Type B pancreatic cell (in vitro differentiated cells): ENCODE data around the gene RADIL. TPM values are rescaled to one million over a fixed set of nuclear protein-coding genes. Genes with fewer than 3 reads are reported as not detected.

Experiments used
- DNase-seq: peaks from one replicate; pipeline ENCODE4 v3.0.0; 2021; ENCODE audit warnings: mixed read lengths; ENCODE audit not compliant: unreplicated experiment; ENCODE audit errors: extremely low spot score
- H3K27ac Mint-ChIP-seq: 2 replicates; pipeline ENCODE4 v1.8.0; 2021; ENCODE audit warnings: mild to moderate bottlenecking, mixed read lengths
- H3K27me3 Mint-ChIP-seq: 2 replicates; pipeline ENCODE4 v1.8.0; 2021; ENCODE audit warnings: mixed read lengths
- H3K36me3 Mint-ChIP-seq: 2 replicates; pipeline ENCODE4 v1.8.0; 2021; ENCODE audit warnings: mixed read lengths
- H3K4me1 Mint-ChIP-seq: one replicate; pipeline ENCODE4 v1.8.0; 2021; ENCODE audit warnings: mixed read lengths; ENCODE audit not compliant: unreplicated experiment
- H3K4me3 Mint-ChIP-seq: 2 replicates; pipeline ENCODE4 v1.8.0; 2021; ENCODE audit warnings: mild to moderate bottlenecking, mixed read lengths
- H3K9me3 Mint-ChIP-seq: 2 replicates; pipeline ENCODE4 v1.8.0; 2021; ENCODE audit warnings: mixed read lengths
- total RNA-seq: library from RNA; stranded (reverse); gene quantifications from 2 replicates; pipeline ENCODE4 v1.2.1, GENCODE V29; 2021; ENCODE audit warnings: low replicate concordance
- TF ChIP-seq, protein P1 (sequence below): fragments of 200-600 bp; sonication (generic); conservative IDR thresholded peaks from 2 replicates; pipeline ENCODE4 v1.5.0; 2021; ENCODE audit warnings: antibody characterized with exemption, mild to moderate bottlenecking

The RADIL gene
- total RNA-seq, 1 donor from 2014 or later, result 11.8 TPM

DNA sequence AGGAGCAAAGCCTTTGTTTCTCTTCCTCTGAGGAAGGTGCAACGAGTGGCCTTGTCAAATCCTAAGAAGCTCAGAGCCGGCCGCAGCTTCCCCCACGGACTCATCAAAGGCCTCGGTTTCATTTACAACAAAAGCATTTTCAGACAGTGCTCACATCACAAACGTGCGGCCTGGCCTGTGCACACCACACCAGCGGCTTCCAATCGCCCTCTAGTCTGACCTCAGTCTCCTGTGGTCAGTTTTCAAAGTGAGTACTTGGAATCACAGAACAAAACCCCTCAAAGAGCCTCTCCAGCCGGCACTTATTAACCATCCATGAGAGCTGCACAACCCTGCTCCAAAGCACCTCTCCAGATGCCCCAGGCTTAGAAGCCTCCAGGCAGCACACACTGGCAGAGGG, 3.3 kb downstream of the RADIL start:
- Mint-ChIP-seq H3K4me3 (peak overlapping the region; percentile 77), H3K4me1 (peaks cover 17% of the 10 kb centered on the region), H3K27ac (peak overlapping the region; percentile 34), H3K27me3 (peaks cover 13% of the 10 kb centered on the region), H3K36me3 (no peaks in the 10 kb centered on the region), H3K9me3 (no peaks in the 10 kb centered on the region)
- no peak for DNase-seq
- TF ChIP-seq, protein P1, sequence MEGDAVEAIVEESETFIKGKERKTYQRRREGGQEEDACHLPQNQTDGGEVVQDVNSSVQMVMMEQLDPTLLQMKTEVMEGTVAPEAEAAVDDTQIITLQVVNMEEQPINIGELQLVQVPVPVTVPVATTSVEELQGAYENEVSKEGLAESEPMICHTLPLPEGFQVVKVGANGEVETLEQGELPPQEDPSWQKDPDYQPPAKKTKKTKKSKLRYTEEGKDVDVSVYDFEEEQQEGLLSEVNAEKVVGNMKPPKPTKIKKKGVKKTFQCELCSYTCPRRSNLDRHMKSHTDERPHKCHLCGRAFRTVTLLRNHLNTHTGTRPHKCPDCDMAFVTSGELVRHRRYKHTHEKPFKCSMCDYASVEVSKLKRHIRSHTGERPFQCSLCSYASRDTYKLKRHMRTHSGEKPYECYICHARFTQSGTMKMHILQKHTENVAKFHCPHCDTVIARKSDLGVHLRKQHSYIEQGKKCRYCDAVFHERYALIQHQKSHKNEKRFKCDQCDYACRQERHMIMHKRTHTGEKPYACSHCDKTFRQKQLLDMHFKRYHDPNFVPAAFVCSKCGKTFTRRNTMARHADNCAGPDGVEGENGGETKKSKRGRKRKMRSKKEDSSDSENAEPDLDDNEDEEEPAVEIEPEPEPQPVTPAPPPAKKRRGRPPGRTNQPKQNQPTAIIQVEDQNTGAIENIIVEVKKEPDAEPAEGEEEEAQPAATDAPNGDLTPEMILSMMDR, result no peak

DNA sequence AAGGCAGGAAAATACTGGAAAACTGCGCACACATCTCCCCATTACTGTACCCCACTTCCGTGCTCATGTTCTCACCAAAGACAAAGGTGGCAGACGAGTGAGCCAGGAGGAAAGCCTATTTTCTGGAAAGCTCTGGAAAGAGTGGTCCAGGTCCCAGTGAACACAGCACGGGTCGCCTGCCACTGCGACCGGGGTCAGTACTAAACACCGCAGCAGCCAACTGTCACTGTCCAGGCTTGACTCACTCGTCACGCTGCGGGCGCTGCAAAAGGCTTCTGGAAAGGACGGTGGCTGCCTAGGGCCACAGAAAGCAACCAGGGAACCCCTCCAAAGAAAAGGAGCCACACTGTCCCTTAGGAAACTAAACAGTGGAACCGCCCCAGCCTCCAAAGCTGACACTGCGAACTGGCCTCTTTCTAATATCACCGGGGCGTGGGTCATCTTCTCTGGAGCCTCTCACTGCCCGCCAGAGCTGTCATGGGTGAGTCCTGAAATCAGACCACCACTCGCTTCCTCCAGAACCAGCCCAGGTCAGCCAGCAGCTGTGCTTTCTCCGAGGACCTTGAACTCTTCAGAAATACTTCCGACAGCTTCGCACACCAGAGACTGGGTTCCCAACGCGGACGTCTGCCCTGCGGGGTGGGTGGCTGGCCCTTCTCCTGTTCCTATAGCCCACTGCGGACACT, 4.0 kb downstream of the RADIL start:
- no peak for DNase-seq
- peaks cover 13% of the 10 kb centered on the region for H3K27me3 Mint-ChIP-seq
- no peaks in the 10 kb centered on the region for H3K9me3 Mint-ChIP-seq
- no peak overlapping the region for H3K27ac Mint-ChIP-seq
- H3K36me3 Mint-ChIP-seq, result no peaks in the 10 kb centered on the region
- TF ChIP-seq, protein P1, result no peak
- peak overlapping the region; percentile 77 for H3K4me3 Mint-ChIP-seq
- H3K4me1 Mint-ChIP-seq, result peaks cover 17% of the 10 kb centered on the region

DNA sequence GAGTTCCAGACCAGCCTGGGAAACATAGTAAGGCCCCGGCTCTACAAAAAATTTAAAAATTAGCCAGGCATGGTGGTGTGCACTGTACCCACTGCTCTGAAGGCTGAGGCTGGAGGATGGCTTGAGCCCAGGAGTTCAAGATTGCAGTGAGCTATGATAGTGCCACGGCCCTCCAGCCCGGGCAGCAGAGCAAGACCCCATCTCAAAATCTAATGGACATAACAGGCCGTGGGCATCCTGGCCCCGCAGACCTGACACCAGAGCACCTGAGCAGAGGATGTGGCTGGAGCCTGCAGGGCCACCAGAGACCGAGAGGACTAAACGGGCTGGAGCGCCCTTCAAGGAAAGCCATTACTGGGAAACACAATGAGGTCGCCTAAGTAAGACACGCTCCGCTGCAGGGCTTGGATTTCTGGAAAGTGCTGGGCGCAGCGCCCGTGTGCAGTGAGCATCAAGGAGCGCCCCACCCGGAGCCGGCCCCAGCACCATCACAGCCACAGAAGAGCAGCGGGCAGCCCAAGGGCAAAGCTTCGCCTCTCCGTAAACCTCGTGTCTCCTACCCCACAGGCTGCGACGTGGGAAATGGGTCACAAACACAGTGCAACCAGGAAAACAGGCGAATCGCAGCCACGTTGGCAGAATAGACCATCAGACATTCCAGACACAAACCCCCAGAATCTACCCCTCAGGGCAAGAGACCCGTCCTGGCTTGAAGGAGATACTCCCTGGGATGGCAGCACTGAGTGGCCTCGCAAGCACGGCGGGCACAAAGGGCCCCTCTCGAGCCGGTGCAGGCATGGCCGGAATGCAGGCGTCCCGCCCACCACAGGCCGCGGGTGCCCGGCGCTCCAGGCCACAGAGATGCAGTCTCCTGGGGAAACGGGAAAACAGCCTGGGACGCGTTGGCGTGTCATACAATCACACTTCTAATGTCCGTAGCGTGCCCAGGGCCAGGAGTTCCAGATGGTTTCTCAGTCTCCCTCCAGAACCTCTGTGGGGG, 4.9 kb downstream of the RADIL start:
- peaks cover 13% of the 10 kb centered on the region for H3K27me3 Mint-ChIP-seq
- H3K36me3 Mint-ChIP-seq, result no peaks in the 10 kb centered on the region
- DNase-seq, result no peak
- TF ChIP-seq, protein P1, result no peak
- H3K4me1 Mint-ChIP-seq, result peaks cover 17% of the 10 kb centered on the region
- H3K27ac Mint-ChIP-seq, result no peak overlapping the region
- H3K9me3 Mint-ChIP-seq, result no peaks in the 10 kb centered on the region
- H3K4me3 Mint-ChIP-seq, result no peak overlapping the region

DNA sequence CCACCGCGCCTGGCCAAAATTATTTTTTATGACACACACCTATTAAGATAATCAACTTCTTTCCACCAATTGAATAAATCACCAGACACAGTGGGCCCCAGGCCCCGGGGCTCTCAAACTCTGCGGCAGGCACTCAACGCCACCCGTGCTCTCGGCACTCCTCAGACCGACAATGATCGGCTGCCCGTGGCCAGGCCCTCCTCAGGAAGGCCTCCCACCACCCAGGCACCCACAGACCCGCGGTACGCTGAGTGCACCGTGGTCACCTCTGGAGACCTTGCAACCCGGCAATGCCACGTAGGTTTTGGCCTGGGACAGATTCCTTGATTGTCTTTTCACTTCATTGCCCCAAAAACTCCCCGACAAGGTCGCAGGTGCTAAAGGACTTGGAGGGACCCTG, 6.9 kb downstream of the RADIL start:
- H3K36me3 Mint-ChIP-seq, result no peaks in the 10 kb centered on the region
- peaks cover 3% of the 10 kb centered on the region for H3K27me3 Mint-ChIP-seq
- no peaks in the 10 kb centered on the region for H3K9me3 Mint-ChIP-seq
- TF ChIP-seq, protein P1, result no peak
- no peak for DNase-seq
- H3K27ac Mint-ChIP-seq, result no peak overlapping the region
- no peak overlapping the region for H3K4me3 Mint-ChIP-seq
- H3K4me1 Mint-ChIP-seq, result peaks cover 18% of the 10 kb centered on the region

DNA sequence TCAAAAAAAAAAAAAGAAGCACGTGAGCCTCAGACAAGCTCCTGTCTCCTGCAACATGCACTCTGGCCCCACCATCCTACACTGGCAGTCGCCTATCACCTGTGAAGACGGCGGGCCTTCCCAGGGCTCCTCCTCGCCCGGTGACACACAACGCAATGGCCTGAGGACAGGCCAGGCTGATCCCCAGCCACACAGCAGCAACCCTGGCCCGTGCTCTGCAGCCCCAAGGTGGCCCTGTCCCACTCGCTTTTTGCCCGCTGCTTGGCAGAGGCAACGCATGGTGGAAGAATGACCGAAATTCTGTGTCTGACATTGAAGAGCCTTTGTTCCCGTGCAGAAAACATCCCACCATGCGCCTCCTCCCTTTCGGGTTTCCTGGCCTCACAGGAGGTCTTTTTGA, 8.1 kb downstream of the RADIL start:
- DNase-seq, result no peak
- H3K4me3 Mint-ChIP-seq, result no peak overlapping the region
- no peaks in the 10 kb centered on the region for H3K36me3 Mint-ChIP-seq
- TF ChIP-seq, protein P1, result no peak
- peaks cover under 1% of the 10 kb centered on the region for H3K27me3 Mint-ChIP-seq
- no peaks in the 10 kb centered on the region for H3K9me3 Mint-ChIP-seq
- H3K4me1 Mint-ChIP-seq, result peaks cover 19% of the 10 kb centered on the region
- no peak overlapping the region for H3K27ac Mint-ChIP-seq
